K562 (cell line): Measurements from ENCODE around the gene MIEF1. TPM values are rescaled to one million over a fixed set of nuclear protein-coding genes. Genes with fewer than 3 reads are reported as not detected.

ENCODE experiments used
- ATAC-seq: fragments of 200-7000 bp; cut with Tn5 transposase; 3 replicates; pipeline ENCODE4 v1.9.1; 2020; ENCODE audit warnings: moderate library complexity
- BruUV-seq: library from RNA; stranded (reverse); fragments of 400-500 nt; replicated peaks from 2 replicates; lab custom pipeline; 2021; lab: Mats Ljungman, UMichigan
- CTCF ChIA-PET: fragments of 300-600 bp; formaldehyde crosslinking; extraction: SDS; loops from one replicate; lab custom pipeline; 2021; ENCODE audit warnings: low intra/inter-chr PET ratio; lab: Yijun Ruan, JAX
- POLR2A ChIA-PET: fragments of 300-600, 350-650 bp; sonication (Branson Sonifier 250); formaldehyde crosslinking; extraction: SDS; loops from one replicate; lab custom pipeline; 2021; ENCODE audit warnings: antibody characterized with exemption, inconsistent platforms; lab: Yijun Ruan, JAX
- DNase-seq, 4 experiments: peaks; one replicate each; pipeline versions ENCODE4 v3.0.0 to v3.0.0-alpha.2; 2011 to 2018; ENCODE audit warnings: low spot score in 3 of 4, mixed read lengths in 3 of 4; ENCODE audit errors: extremely low read depth in 1 of 4
- FAIRE-seq: peaks from 2 replicates; lab custom pipeline; 2011; peaks lifted over from hg19 to GRCh38; lab: Jason Lieb, UNC
- H2AFZ ChIP-seq: 2 replicates; pipeline ENCODE4 v1.6.0; 2011; ENCODE audit warnings: low read depth, low read length, control low read depth, inconsistent platforms
- H3K27ac ChIP-seq: fragments of 200-600 bp; 3 replicates; pipeline ENCODE4 v1.8.0; 2011; ENCODE audit warnings: low read depth, mild to moderate bottlenecking, control low read depth, inconsistent platforms, low read length, moderate library complexity, mixed read lengths; ENCODE audit errors: extremely low read depth
- H3K27me3 ChIP-seq, 2 experiments: fragments of 300-600 bp in 1 of 2; 2 replicates in 1 of 2; 3 replicates in 1 of 2; pipeline versions ENCODE4 v1.6.0 to v1.8.0; 2011; ENCODE audit warnings: inconsistent platforms in 2 of 2, low read length in 2 of 2, mild to moderate bottlenecking in 1 of 2, mixed read lengths in 1 of 2, moderate library complexity in 1 of 2; ENCODE audit not compliant: control insufficient read depth in 2 of 2, insufficient read depth in 2 of 2
- H3K36me3 ChIP-seq: fragments of 300-600 bp; 3 replicates; pipeline ENCODE4 v1.8.0; 2011; ENCODE audit warnings: mild to moderate bottlenecking, low read length, inconsistent platforms; ENCODE audit not compliant: control insufficient read depth, insufficient read depth
- H3K4me1 ChIP-seq, 2 experiments: fragments of 200-600 bp in 1 of 2; replicated peaks in 1 of 2; 2 replicates in 1 of 2; 3 replicates in 1 of 2; pipeline versions ENCODE4 v1.5.1 to v1.8.0; 2011; ENCODE audit warnings: inconsistent platforms in 2 of 2, low read length in 2 of 2, mild to moderate bottlenecking in 1 of 2, mixed read lengths in 1 of 2, moderate library complexity in 1 of 2; ENCODE audit not compliant: control insufficient read depth in 2 of 2, insufficient read depth in 2 of 2
- H3K4me2 ChIP-seq: 2 replicates; pipeline ENCODE4 v1.6.1; 2011; ENCODE audit warnings: low read length, control low read depth, inconsistent platforms, mixed read lengths; ENCODE audit not compliant: insufficient read depth
- H3K4me3 ChIP-seq: fragments of 200-600 bp; sonication (generic), shearing (Covaris generic); 2 replicates; pipeline ENCODE4 v1.5.1; 2016; ENCODE audit warnings: control low read depth, inconsistent platforms
- H3K79me2 ChIP-seq: fragments of 200-600 bp; 3 replicates; pipeline ENCODE4 v1.8.0; 2011; ENCODE audit warnings: low read length, inconsistent platforms; ENCODE audit not compliant: control insufficient read depth, insufficient read depth
- H3K9ac ChIP-seq, 2 experiments: 2 replicates each; pipeline versions ENCODE4 v1.6.0 to v1.6.1; 2011; ENCODE audit warnings: low read depth in 2 of 2, low read length in 2 of 2, control low read depth in 1 of 2, inconsistent platforms in 1 of 2, mild to moderate bottlenecking in 1 of 2, mixed read lengths in 1 of 2; ENCODE audit not compliant: insufficient read depth in 1 of 2
- H3K9me1 ChIP-seq: one replicate; pipeline ENCODE4 v1.6.0; 2011; ENCODE audit warnings: inconsistent platforms, mild to moderate bottlenecking, low read length, moderate library complexity; ENCODE audit not compliant: control insufficient read depth, insufficient read depth
- H3K9me3 ChIP-seq: replicated peaks from 2 replicates; pipeline ENCODE4 v1.5.1; 2011; ENCODE audit warnings: low read depth, low read length, inconsistent platforms; ENCODE audit not compliant: control insufficient read depth, insufficient read depth
- H4K20me1 ChIP-seq: replicated peaks from 2 replicates; pipeline ENCODE4 v1.6.1; 2011; ENCODE audit warnings: low read length, inconsistent platforms, mixed read lengths; ENCODE audit not compliant: control insufficient read depth, insufficient read depth
- CBX1 ChIP-seq: sonication (generic); IDR thresholded peaks from 2 replicates; pipeline ENCODE4 v1.6.1; 2016; ENCODE audit warnings: antibody characterized with exemption, low read depth, mild to moderate bottlenecking
- CLOCK ChIP-seq: fragments of 250-450 bp; sonication (Bioruptor Pico); IDR thresholded peaks from 2 replicates; pipeline ENCODE4 v1.4.0; 2020; ENCODE audit warnings: mild to moderate bottlenecking, moderate library complexity, borderline replicate concordance
- CXXC5 ChIP-seq: fragments of 250-450 bp; sonication (Bioruptor Pico); IDR thresholded peaks from 2 replicates; pipeline ENCODE4 v1.8.0; 2022; ENCODE audit warnings: inconsistent platforms, mild to moderate bottlenecking, moderate library complexity
- ETS2 ChIP-seq: IDR thresholded peaks from 2 replicates; pipeline ENCODE4 v1.6.1; 2016; ENCODE audit warnings: borderline replicate concordance, missing genetic modification characterization, mild to moderate bottlenecking, moderate library complexity, missing compliant biosample characterization; ENCODE audit not compliant: poor library complexity, severe bottlenecking
- GTF2F1 ChIP-seq: IDR thresholded peaks from 2 replicates; pipeline ENCODE4 v1.6.1; 2011; ENCODE audit warnings: low read depth, low read length, improper control_type of control experiment
- HNRNPH1 ChIP-seq: fragments of 200-400 bp; formaldehyde crosslinking; optimal IDR thresholded peaks from 2 replicates; pipeline ENCODE3; 2017; ENCODE audit warnings: low read depth, mild to moderate bottlenecking, low read length, moderate library complexity
- HOMEZ ChIP-seq: fragments of 250-450 bp; sonication (Bioruptor Pico); IDR thresholded peaks from 2 replicates; pipeline ENCODE4 v1.4.0; 2020; ENCODE audit warnings: mild to moderate bottlenecking, moderate library complexity
- KAT7 ChIP-seq: sonication (generic); formaldehyde crosslinking; IDR thresholded peaks from 2 replicates; pipeline ENCODE4 v1.8.0; 2022; ENCODE audit warnings: missing genetic modification reagents, mild to moderate bottlenecking, borderline replicate concordance
- MEF2A ChIP-seq: IDR thresholded peaks from 2 replicates; pipeline ENCODE4 v1.6.1; 2011; ENCODE audit warnings: low read depth, mild to moderate bottlenecking, low read length, moderate library complexity; ENCODE audit not compliant: control insufficient read depth
- PHB2 ChIP-seq: fragments of 450-650 bp; IDR thresholded peaks from 2 replicates; pipeline ENCODE4 v1.6.1; 2017; ENCODE audit warnings: low read depth
- SMAD1 ChIP-seq: fragments of 150-350 bp; IDR thresholded peaks from 2 replicates; pipeline ENCODE4 v1.6.1; 2014; ENCODE audit warnings: low read length, low read depth; ENCODE audit not compliant: partially characterized antibody
- STAT5B ChIP-seq: fragments of 250-450 bp; sonication (Bioruptor Pico); IDR thresholded peaks from 2 replicates; pipeline ENCODE4 v1.8.0; 2021; ENCODE audit warnings: mild to moderate bottlenecking, inconsistent platforms
- TCFL5 ChIP-seq: fragments of 250-450 bp; sonication (Bioruptor Pico); conservative IDR thresholded peaks from 2 replicates; pipeline ENCODE4 v1.6.1; 2021; ENCODE audit warnings: mild to moderate bottlenecking, moderate library complexity, matching md5 sums
- ZNF507 ChIP-seq: conservative IDR thresholded peaks from 2 replicates; pipeline ENCODE4 v1.6.1; 2017; ENCODE audit warnings: missing genetic modification characterization, missing compliant biosample characterization
- ZNF696 ChIP-seq: fragments of 250-450 bp; sonication (Bioruptor Pico); conservative IDR thresholded peaks from 2 replicates; pipeline ENCODE4 v1.4.0; 2020; ENCODE audit warnings: mild to moderate bottlenecking, moderate library complexity
- ZNF780A ChIP-seq: fragments of 250-450 bp; sonication (Bioruptor Pico); IDR thresholded peaks from 2 replicates; pipeline ENCODE4 v1.5.0; 2021; ENCODE audit warnings: mild to moderate bottlenecking
- WGBS: fragments of 100-300 bp; shearing (Covaris generic); methylation state at CpG from one replicate; pipeline ENCODE4 v1.1.6; 2016; ENCODE audit warnings: low coverage, mixed read lengths; ENCODE audit not compliant: insufficient coverage; ENCODE audit errors: missing lambda C conversion rate; 5-methylcytosine and 5-hydroxymethylcytosine counted together
- in situ Hi-C: fragments of 300-500 bp; cut with MboI; formaldehyde crosslinking; loops from 4 replicates; pipeline ENCODE4 v1.15.0; 2018; ENCODE audit warnings: inconsistent platforms, mixed read lengths
- intact Hi-C: fragments of 100-400 bp; cut with micrococcal nuclease; formaldehyde crosslinking; loops from 2 replicates; pipeline ENCODE4 v1.14.2; 2022
- polyA plus RNA-seq, 8 experiments: library from polyadenylated mRNA; depleted of rRNA in 4 of 8; stranded (reverse) in 5 of 8; unstranded in 3 of 8; fragments of >200 nt; fragmentation: Nextera tagmentation in 2 of 8; fragmentation: Illumina TruSeq in 1 of 8; extraction: Ambion mirVana in 2 of 8; extraction: Trizol in 1 of 8; gene quantifications; 2 replicates each; pipeline versions ENCODE4 v1.2.1 to v1.2.3, GENCODE V29; 2011 to 2014; ENCODE audit warnings: inconsistent platforms in 1 of 8, missing spikeins in 1 of 8
- total RNA-seq, 7 experiments: library from RNA; depleted of rRNA in 6 of 7; stranded (reverse); fragments of >200 nt in 6 of 7; fragmentation: Illumina TruSeq in 2 of 7; extraction: Trizol in 2 of 7; gene quantifications; 2 replicates each; pipeline versions ENCODE4 v1.2.1 to v1.2.3, GENCODE V29; 2011 to 2021; ENCODE audit warnings: low replicate concordance in 1 of 7

MIEF1 gene
- total and polyA plus RNA-seq, 9 of the 15 experiments (the other 6 are each of a cell fraction or from before 2014, with no cell fraction given): 10.9 to 51.8 (median 25.5) TPM

- H4K20me1 ChIP-seq: peaks cover 9% of the 10 kb centered on the region
- H3K36me3 ChIP-seq: peaks cover 93% of the 10 kb centered on the region
- no peak for ATAC-seq
- H3K4me3 ChIP-seq: no peak overlapping the region
- POLR2A ChIA-PET: interaction anchor here (0.6 to 4.0 kb wide), 2 partner anchors 9 to 192 kb away, joined by 5 to 20 read pairs; partner anchors contain the start of genes ATF4 and RPL3
- H3K9ac ChIP-seq: no peak overlapping the region
- peaks cover 2% of the 10 kb centered on the region for H3K9me1 ChIP-seq
- no peak overlapping the region for H3K27ac ChIP-seq
- H3K4me2 ChIP-seq: no peak overlapping the region
- DNase-seq: no peak
- H3K79me2 ChIP-seq: peaks cover 60% of the 10 kb centered on the region
- in situ Hi-C loops (no loop called here), intact Hi-C loops (no loop called here)
- CTCF ChIA-PET: no interaction called here
- TF ChIP-seq KAT7 (CRISPR knock-in tag) (no peak), CLOCK (CRISPR knock-in tag) (no peak), ZNF780A (CRISPR knock-in tag) (no peak), ZNF507 (no peak), MEF2A (no peak), HNRNPH1 (no peak), SMAD1 (no peak), ETS2 (tag) (no peak), HOMEZ (CRISPR knock-in tag) (no peak), PHB2 (no peak), ZNF696 (CRISPR knock-in tag) (no peak), GTF2F1 (no peak), CBX1 (no peak), STAT5B (CRISPR knock-in tag) (no peak), TCFL5 (no peak), CXXC5 (CRISPR knock-in tag) (no peak)
- TF ChIP-seq, all 486 proteins: peak for 0
- Histone ChIP-seq H2AFZ (no peak overlapping the region), H3K27me3 (no peaks in the 10 kb centered on the region), H3K4me1 (peaks cover 8 to 10% of the 10 kb centered on the region in 2 experiments; a peak in 3 of 5 replicates), H3K9me3 (no peaks in the 10 kb centered on the region)
- 98% methylated on average over 13 of the region's 13 CpGs for WGBS
- BruUV-seq: no TSS peak
- FAIRE-seq: no peak
Measured at GRCh38 chr22:39511226-39511625, 9.1 kb downstream of the MIEF1 start.
